ENCODE data around the gene NF2.

- TF ChIP-seq POLR2A (IDR thresholded peaks at IDR 0.05) = no peak
- no peak for TF ChIP-seq CTCF (IDR thresholded peaks at IDR 0.05)
- TF ChIP-seq POLR2AphosphoS5 (IDR thresholded peaks at IDR 0.05) = no peak
These were observed 46.9 kb downstream of the NF2 start for GRCh38 chr22:29650370-29650769.

Data from breast epithelium (tissue), 3 donors.